GM12892 (cell line): Measurements from ENCODE around the gene ATP11A.

Experiments
- POLR2A ChIP-seq: IDR thresholded peaks from 2 replicates; pipeline ENCODE4 v1.6.1; 2011; ENCODE audit warnings: low read depth, low read length, control low read depth
- POLR2AphosphoS5 ChIP-seq: IDR thresholded peaks from 2 replicates; pipeline ENCODE4 v1.6.1; 2011; ENCODE audit warnings: low read depth, low read length, control low read depth

GRCh38 chr13:112756511-112756966 lies 66.7 kb downstream of the ATP11A start:
- no peak for TF ChIP-seq POLR2A
- TF ChIP-seq POLR2AphosphoS5: no peak
